ENCODE data around the gene C14orf132. TPM values are rescaled to one million over a fixed set of nuclear protein-coding genes. Genes with fewer than 3 reads are reported as not detected.

C14orf132 gene
- total RNA-seq, 1 donor from 2014 or later = 33.2 TPM

DNA sequence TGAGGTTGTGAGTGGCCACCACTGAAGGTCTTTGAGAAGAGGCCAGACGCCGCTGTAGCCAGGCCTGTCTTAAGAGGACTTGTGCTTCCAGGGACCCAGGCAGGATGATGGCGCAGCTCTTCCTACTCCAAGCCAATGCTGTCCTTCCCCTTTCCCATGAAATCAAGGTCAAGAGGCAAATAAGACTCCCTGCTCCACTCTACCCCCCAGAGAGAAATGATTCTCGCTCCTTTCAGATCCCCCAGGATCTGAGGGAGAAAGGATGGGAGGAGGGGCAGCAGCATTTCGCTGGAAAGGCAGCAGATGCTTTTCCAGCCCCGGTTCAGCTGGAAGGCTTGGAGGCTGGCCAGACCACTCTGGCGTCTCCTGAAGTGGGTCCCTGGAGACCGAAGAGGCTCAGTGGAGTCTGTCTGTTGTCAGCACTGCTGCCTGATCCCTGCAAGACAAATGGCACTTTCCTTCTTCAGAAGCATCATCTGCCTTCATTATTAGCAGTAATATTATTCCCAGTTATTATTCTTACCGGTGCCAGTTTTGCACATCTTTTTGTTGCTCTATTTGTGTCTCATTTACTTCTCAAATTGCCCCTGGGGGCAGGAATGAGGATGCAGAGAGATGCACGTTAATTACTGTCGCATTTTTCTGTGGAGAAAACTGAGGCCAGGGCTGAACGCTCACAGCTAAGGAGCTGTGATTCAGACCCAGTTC lies 51.4 kb downstream of the C14orf132 start:
- H3K27ac Mint-ChIP-seq (ENCODE audit: unreplicated experiment) = peak overlapping the region; percentile 36
- peaks cover 20% of the 10 kb centered on the region for H3K36me3 Mint-ChIP-seq (ENCODE audit: low read depth)
- no peaks in the 10 kb centered on the region for H3K27me3 Mint-ChIP-seq (ENCODE audit: low read depth)
- peak overlapping the region; percentile 21 for H3K4me3 Mint-ChIP-seq (ENCODE audit: unreplicated experiment)
- TF ChIP-seq, protein P1, sequence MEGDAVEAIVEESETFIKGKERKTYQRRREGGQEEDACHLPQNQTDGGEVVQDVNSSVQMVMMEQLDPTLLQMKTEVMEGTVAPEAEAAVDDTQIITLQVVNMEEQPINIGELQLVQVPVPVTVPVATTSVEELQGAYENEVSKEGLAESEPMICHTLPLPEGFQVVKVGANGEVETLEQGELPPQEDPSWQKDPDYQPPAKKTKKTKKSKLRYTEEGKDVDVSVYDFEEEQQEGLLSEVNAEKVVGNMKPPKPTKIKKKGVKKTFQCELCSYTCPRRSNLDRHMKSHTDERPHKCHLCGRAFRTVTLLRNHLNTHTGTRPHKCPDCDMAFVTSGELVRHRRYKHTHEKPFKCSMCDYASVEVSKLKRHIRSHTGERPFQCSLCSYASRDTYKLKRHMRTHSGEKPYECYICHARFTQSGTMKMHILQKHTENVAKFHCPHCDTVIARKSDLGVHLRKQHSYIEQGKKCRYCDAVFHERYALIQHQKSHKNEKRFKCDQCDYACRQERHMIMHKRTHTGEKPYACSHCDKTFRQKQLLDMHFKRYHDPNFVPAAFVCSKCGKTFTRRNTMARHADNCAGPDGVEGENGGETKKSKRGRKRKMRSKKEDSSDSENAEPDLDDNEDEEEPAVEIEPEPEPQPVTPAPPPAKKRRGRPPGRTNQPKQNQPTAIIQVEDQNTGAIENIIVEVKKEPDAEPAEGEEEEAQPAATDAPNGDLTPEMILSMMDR (IDR thresholded peaks at IDR 0.05) = peak; percentile 35
- H3K9me3 Mint-ChIP-seq (ENCODE audit: low read depth) = no peaks in the 10 kb centered on the region
- peaks cover 62% of the 10 kb centered on the region for H3K4me1 Mint-ChIP-seq (ENCODE audit: low read depth)
- DNase-seq (ENCODE audit: low spot score) = peak; percentile 72

DNA sequence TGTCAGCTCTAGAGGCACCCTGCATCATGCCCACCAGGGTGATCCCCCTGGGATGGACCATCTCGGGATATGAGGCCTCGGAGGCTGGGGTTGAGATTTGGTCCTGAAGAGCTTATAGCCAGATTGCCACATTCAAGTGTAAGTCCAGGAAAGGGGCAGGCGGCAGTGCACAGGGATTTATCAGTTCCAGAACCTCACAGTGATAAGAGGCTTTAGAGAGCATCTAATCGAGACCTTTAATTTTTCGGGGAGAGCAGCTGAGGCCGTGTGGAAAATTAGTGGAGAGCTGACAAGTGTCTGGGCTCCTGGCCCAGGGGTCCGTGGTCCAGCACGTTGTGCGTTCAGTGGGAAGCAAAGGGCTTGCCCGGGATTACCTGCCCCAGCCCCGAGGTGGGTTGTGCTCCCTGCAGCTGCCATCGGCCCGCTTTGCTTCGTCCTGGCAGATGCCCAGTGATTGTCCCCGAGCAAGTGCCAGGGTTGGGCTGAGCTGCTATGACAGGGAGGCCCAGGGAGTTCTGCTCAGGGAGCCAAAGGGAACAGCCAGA lies 52.1 kb downstream of the C14orf132 start:
- peaks cover 20% of the 10 kb centered on the region for H3K36me3 Mint-ChIP-seq (ENCODE audit: low read depth)
- H3K4me1 Mint-ChIP-seq (ENCODE audit: low read depth) = peaks cover 62% of the 10 kb centered on the region
- H3K27me3 Mint-ChIP-seq (ENCODE audit: low read depth) = no peaks in the 10 kb centered on the region
- no peaks in the 10 kb centered on the region for H3K9me3 Mint-ChIP-seq (ENCODE audit: low read depth)
- H3K27ac Mint-ChIP-seq (ENCODE audit: unreplicated experiment) = no peak overlapping the region
- TF ChIP-seq, protein P1 (IDR thresholded peaks at IDR 0.05) = no peak
- DNase-seq (ENCODE audit: low spot score) = peak; percentile 74
- no peak overlapping the region for H3K4me3 Mint-ChIP-seq (ENCODE audit: unreplicated experiment)

GRCh38 chr14:96091941-96092411 lies 52.8 kb downstream of the C14orf132 start:
- no peak overlapping the region for H3K27ac Mint-ChIP-seq (ENCODE audit: unreplicated experiment)
- DNase-seq (ENCODE audit: low spot score) = peak; percentile 47
- H3K9me3 Mint-ChIP-seq (ENCODE audit: low read depth) = no peaks in the 10 kb centered on the region
- no peaks in the 10 kb centered on the region for H3K27me3 Mint-ChIP-seq (ENCODE audit: low read depth)
- H3K4me1 Mint-ChIP-seq (ENCODE audit: low read depth) = peaks cover 58% of the 10 kb centered on the region
- H3K36me3 Mint-ChIP-seq (ENCODE audit: low read depth) = peaks cover 18% of the 10 kb centered on the region
- H3K4me3 Mint-ChIP-seq (ENCODE audit: unreplicated experiment) = no peak overlapping the region
- TF ChIP-seq, protein P1 (IDR thresholded peaks at IDR 0.05) = no peak

- TF ChIP-seq, protein P1 (IDR thresholded peaks at IDR 0.05) = no peak
- H3K4me3 Mint-ChIP-seq (ENCODE audit: unreplicated experiment) = no peak overlapping the region
- H3K27ac Mint-ChIP-seq (ENCODE audit: unreplicated experiment) = no peak overlapping the region
- H3K27me3 Mint-ChIP-seq (ENCODE audit: low read depth) = peaks cover 4% of the 10 kb centered on the region
- H3K36me3 Mint-ChIP-seq (ENCODE audit: low read depth) = peaks cover 14% of the 10 kb centered on the region
- no peak for DNase-seq (ENCODE audit: low spot score)
- H3K4me1 Mint-ChIP-seq (ENCODE audit: low read depth) = peaks cover 54% of the 10 kb centered on the region
- no peaks in the 10 kb centered on the region for H3K9me3 Mint-ChIP-seq (ENCODE audit: low read depth)
Observed at GRCh38 chr14:96092936-96093335, 53.8 kb downstream of the C14orf132 start.

- H3K27me3 Mint-ChIP-seq (ENCODE audit: low read depth) = peaks cover 4% of the 10 kb centered on the region
- peaks cover 6% of the 10 kb centered on the region for H3K36me3 Mint-ChIP-seq (ENCODE audit: low read depth)
- no peak for DNase-seq (ENCODE audit: low spot score)
- H3K9me3 Mint-ChIP-seq (ENCODE audit: low read depth) = no peaks in the 10 kb centered on the region
- TF ChIP-seq, protein P1 (IDR thresholded peaks at IDR 0.05) = no peak
- H3K27ac Mint-ChIP-seq (ENCODE audit: unreplicated experiment) = no peak overlapping the region
- no peak overlapping the region for H3K4me3 Mint-ChIP-seq (ENCODE audit: unreplicated experiment)
- H3K4me1 Mint-ChIP-seq (ENCODE audit: low read depth) = peaks cover 56% of the 10 kb centered on the region
Observed at GRCh38 chr14:96094211-96094610, 55.0 kb downstream of the C14orf132 start.
